PC-3 (cell line): ENCODE data around the gene HNRNPC. TPM values are rescaled to one million over a fixed set of nuclear protein-coding genes. Genes with fewer than 3 reads are reported as not detected.

ENCODE experiments used
- ATAC-seq: fragments of 200-7000 bp; cut with Tn5 transposase; 2 replicates; pipeline ENCODE4 v1.9.1; 2020; ENCODE audit warnings: mild to moderate bottlenecking, moderate library complexity
- BruUV-seq: library from RNA; stranded (reverse); fragments of 400-500 nt; replicated peaks from 2 replicates; lab custom pipeline; 2021; lab: Mats Ljungman, UMichigan
- CTCF ChIA-PET: fragments of 300-600 bp; sonication (Branson Sonifier 250); formaldehyde crosslinking; loops from one replicate; lab custom pipeline; 2022; ENCODE audit warnings: antibody characterized with exemption; lab: Charles Lee
- POLR2A ChIA-PET: fragments of 300-600 bp; sonication (Branson Sonifier 250); formaldehyde crosslinking; loops from one replicate; lab custom pipeline; 2022; ENCODE audit warnings: antibody characterized with exemption; ENCODE audit not compliant: unreplicated experiment; lab: Charles Lee
- DNase-seq: peaks from one replicate; pipeline ENCODE4 v3.0.0-alpha.2; 2015
- H2AFZ ChIP-seq: fragments of 300-600 bp; sonication (generic); 2 replicates; pipeline ENCODE4 v1.6.0; 2016; ENCODE audit warnings: antibody characterized with exemption, low read length
- H3F3A ChIP-seq: fragments of 300-600 bp; sonication (generic); one replicate; pipeline ENCODE4 v1.6.0; 2017; ENCODE audit warnings: antibody characterized with exemption, low read length, control low read depth, mild to moderate bottlenecking; ENCODE audit not compliant: unreplicated experiment
- H3K27ac ChIP-seq: fragments of 300-600 bp; sonication (generic); 2 replicates; pipeline ENCODE4 v1.5.1; 2016; ENCODE audit warnings: mild to moderate bottlenecking, low read length
- H3K27me3 ChIP-seq: fragments of 300-600 bp; sonication (generic); 2 replicates; pipeline ENCODE4 v1.6.1; 2016; ENCODE audit warnings: low read length, mixed read lengths
- H3K36me3 ChIP-seq: fragments of 300-600 bp; sonication (generic); 2 replicates; pipeline ENCODE4 v1.6.1; 2016; ENCODE audit warnings: low read depth, mixed run types, low read length, mixed read lengths
- H3K4me1 ChIP-seq: fragments of 300-600 bp; sonication (generic); 2 replicates; pipeline ENCODE4 v1.5.1; 2016; ENCODE audit warnings: low read length; ENCODE audit not compliant: insufficient read depth
- H3K4me2 ChIP-seq: fragments of 300-600 bp; sonication (generic); 2 replicates; pipeline ENCODE4 v1.6.0; 2016; ENCODE audit warnings: low read length
- H3K4me3 ChIP-seq: fragments of 300-600 bp; sonication (generic); 2 replicates; pipeline ENCODE4 v1.5.1; 2016; ENCODE audit warnings: mild to moderate bottlenecking, low read length, mixed read lengths
- H3K79me2 ChIP-seq: fragments of 300-600 bp; sonication (generic); 2 replicates; pipeline ENCODE4 v1.6.1; 2017; ENCODE audit warnings: low read length, mixed read lengths
- H3K9ac ChIP-seq: fragments of 300-600 bp; sonication (generic); 2 replicates; pipeline ENCODE4 v1.6.0; 2016; ENCODE audit warnings: mild to moderate bottlenecking, low read length
- H3K9me2 ChIP-seq: fragments of 300-600 bp; sonication (generic); replicated peaks from 2 replicates; pipeline ENCODE4 v1.6.1; 2016; ENCODE audit warnings: mixed run types, low read length, mixed read lengths
- H3K9me3 ChIP-seq: fragments of 300-600 bp; sonication (generic); 2 replicates; pipeline ENCODE4 v1.6.1; 2016; ENCODE audit warnings: low read length, mixed read lengths
- H4K20me1 ChIP-seq: fragments of 300-600 bp; sonication (generic); 2 replicates; pipeline ENCODE4 v1.6.1; 2016; ENCODE audit warnings: low read length, mixed read lengths
- EZH2 ChIP-seq: fragments of 300-600 bp; sonication (generic); IDR thresholded peaks from one replicate; pipeline ENCODE4 v1.6.1; 2017; ENCODE audit warnings: antibody characterized with exemption, mild to moderate bottlenecking, low read length; ENCODE audit not compliant: unreplicated experiment
- EZH2phosphoT487 ChIP-seq: fragments of 300-600 bp; sonication (generic); IDR thresholded peaks from 2 replicates; pipeline ENCODE4 v1.6.1; 2018; ENCODE audit warnings: mild to moderate bottlenecking, antibody characterized with exemption, low read length, borderline replicate concordance
- intact Hi-C: fragments of 100-400 bp; cut with micrococcal nuclease; formaldehyde crosslinking; loops from 2 replicates; pipeline ENCODE4 v1.9.0; 2023
- total RNA-seq: library from RNA; depleted of rRNA; stranded (reverse); fragments of >200 nt; gene quantifications from 2 replicates; pipeline ENCODE4 v1.2.3, GENCODE V29; 2014
- TF ChIP-seq, protein P1 (sequence below): fragments of 300-600 bp; sonication (generic); conservative IDR thresholded peaks from 2 replicates; pipeline ENCODE4 v1.5.1; 2017; ENCODE audit warnings: antibody characterized with exemption, low read depth, mild to moderate bottlenecking, low read length

Gene HNRNPC
- total RNA-seq, 1 experiment from 2014 or later = 682 TPM

DNA sequence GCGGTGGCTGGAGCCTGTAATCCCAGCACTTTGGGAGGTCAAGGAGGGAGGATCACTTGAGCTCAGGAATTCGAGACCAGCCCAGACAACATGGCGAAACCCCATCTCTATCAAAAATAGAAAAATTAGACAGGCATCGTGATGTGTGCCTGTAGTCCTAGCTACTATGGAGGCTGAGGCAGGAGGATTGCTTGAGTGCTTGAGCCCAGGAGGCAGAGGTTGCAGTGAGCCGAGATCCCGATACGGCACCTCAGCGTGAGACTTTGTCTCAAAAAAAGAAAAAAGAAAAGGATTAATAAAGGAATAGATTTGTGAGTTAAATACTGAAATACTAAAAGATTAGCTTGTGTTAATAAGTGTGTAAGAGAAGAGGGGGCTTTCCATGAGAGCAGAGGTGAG lies 40.0 kb upstream of the HNRNPC start:
- Histone ChIP-seq H2AFZ (peak overlapping the region; percentile 78), H3K4me2 (peak overlapping the region; percentile 36), H3K79me2 (no peaks in the 10 kb centered on the region), H3F3A (no peaks in the 10 kb centered on the region), H3K4me1 (peaks cover 15% of the 10 kb centered on the region), H3K36me3 (no peaks in the 10 kb centered on the region), H4K20me1 (no peaks in the 10 kb centered on the region), H3K4me3 (no peak overlapping the region; the same call in 1 of the 2 replicates), H3K27ac (peak overlapping the region; percentile 28), H3K27me3 (no peaks in the 10 kb centered on the region), H3K9me3 (no peaks in the 10 kb centered on the region), H3K9me2 (no peaks in the 10 kb centered on the region), H3K9ac (peak overlapping the region; percentile 39)
- POLR2A ChIA-PET = no interaction called here
- BruUV-seq = no TSS peak
- DNase-seq (no peak), ATAC-seq (no peak)
- intact Hi-C loops = no loop called here
- TF ChIP-seq, protein P1, sequence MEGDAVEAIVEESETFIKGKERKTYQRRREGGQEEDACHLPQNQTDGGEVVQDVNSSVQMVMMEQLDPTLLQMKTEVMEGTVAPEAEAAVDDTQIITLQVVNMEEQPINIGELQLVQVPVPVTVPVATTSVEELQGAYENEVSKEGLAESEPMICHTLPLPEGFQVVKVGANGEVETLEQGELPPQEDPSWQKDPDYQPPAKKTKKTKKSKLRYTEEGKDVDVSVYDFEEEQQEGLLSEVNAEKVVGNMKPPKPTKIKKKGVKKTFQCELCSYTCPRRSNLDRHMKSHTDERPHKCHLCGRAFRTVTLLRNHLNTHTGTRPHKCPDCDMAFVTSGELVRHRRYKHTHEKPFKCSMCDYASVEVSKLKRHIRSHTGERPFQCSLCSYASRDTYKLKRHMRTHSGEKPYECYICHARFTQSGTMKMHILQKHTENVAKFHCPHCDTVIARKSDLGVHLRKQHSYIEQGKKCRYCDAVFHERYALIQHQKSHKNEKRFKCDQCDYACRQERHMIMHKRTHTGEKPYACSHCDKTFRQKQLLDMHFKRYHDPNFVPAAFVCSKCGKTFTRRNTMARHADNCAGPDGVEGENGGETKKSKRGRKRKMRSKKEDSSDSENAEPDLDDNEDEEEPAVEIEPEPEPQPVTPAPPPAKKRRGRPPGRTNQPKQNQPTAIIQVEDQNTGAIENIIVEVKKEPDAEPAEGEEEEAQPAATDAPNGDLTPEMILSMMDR = no peak
- CTCF ChIA-PET = no interaction called here

DNA sequence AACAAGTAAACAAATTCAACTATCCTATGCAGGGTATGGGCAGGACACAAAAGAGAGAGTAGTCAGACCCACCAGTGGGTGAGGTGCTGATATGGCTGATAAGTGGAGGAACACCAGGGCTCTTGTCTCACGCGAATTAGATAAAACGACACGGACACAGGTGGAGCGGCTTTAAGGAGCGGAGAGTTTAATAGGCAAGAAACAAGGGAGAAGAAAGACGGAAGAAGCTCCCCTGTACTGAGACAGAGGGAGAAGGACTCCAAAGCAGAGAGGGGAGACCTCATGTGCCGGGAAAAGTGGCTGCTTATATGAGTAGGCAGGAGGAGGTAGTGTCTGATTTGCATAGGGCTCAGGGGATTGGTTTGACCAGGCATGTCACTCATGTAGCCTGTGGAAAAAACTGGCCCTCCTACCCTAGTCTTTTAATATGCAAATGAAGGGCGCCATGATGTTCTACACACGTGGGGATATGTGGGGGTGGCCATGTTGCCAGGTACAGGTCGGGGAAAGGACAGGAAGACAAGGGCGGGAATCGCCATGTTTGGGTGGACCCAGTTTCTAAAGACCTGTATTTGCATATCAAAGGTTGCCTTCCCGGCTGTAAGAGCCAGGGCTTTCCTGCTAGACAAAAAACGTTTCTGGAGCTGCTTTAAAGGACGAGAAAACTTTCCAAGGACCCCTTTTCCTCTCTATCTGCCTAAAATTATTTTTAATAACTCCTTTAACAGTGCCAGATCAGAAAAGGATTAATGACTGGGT lies 39.4 kb upstream of the HNRNPC start:
- H3K9me3 ChIP-seq = no peaks in the 10 kb centered on the region
- H3K4me3 ChIP-seq = no peak overlapping the region; the same call in 1 of the 2 replicates
- H2AFZ ChIP-seq = peak overlapping the region; percentile 78
- H3K4me1 ChIP-seq = peaks cover 15% of the 10 kb centered on the region
- TF ChIP-seq EZH2 = no peak
- no peak for TF ChIP-seq EZH2phosphoT487
- TF ChIP-seq, protein P1 = no peak
- H3K36me3 ChIP-seq = no peaks in the 10 kb centered on the region
- ChIA-PET CTCF (no interaction called here), POLR2A (no interaction called here)
- no peaks in the 10 kb centered on the region for H4K20me1 ChIP-seq
- H3K79me2 ChIP-seq = no peaks in the 10 kb centered on the region
- no peaks in the 10 kb centered on the region for H3F3A ChIP-seq
- no peaks in the 10 kb centered on the region for H3K27me3 ChIP-seq
- BruUV-seq = no TSS peak
- peak; percentile 55 for ATAC-seq
- intact Hi-C loops = no loop called here
- peak overlapping the region; percentile 40 for H3K27ac ChIP-seq
- DNase-seq = peak; percentile 81
- H3K9ac ChIP-seq = peak overlapping the region; percentile 39
- no peaks in the 10 kb centered on the region for H3K9me2 ChIP-seq
- peak overlapping the region; percentile 69 for H3K4me2 ChIP-seq

DNA sequence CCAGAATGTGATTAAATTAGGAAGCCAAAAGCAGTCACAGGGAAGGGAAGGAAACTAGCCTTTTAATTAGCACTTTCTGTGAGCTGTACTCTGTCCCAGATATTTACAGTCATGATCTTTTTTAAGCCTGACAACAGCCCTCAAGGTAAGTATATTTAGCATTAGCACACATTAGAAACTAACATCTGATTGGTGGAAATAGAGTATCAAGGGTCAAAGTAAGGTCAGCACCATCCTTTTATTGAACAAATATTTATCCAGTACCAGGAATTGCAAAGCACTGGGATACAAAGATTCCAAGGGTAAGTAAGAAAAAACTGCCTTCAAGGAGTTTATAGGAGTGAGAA lies 38.9 kb upstream of the HNRNPC start:
- no TSS peak for BruUV-seq
- Histone ChIP-seq H3K9me3 (no peaks in the 10 kb centered on the region), H3K79me2 (no peaks in the 10 kb centered on the region), H3F3A (no peaks in the 10 kb centered on the region), H3K9ac (no peak overlapping the region), H3K27me3 (no peaks in the 10 kb centered on the region), H3K4me1 (peaks cover 15% of the 10 kb centered on the region), H4K20me1 (no peaks in the 10 kb centered on the region), H3K9me2 (no peaks in the 10 kb centered on the region), H2AFZ (peak overlapping the region; percentile 78), H3K27ac (peak overlapping the region; percentile 40), H3K4me2 (peak overlapping the region; percentile 69), H3K36me3 (no peaks in the 10 kb centered on the region), H3K4me3 (no peak overlapping the region)
- ChIA-PET CTCF (no interaction called here), POLR2A (no interaction called here)
- TF ChIP-seq EZH2 = no peak
- TF ChIP-seq EZH2phosphoT487 = no peak
- TF ChIP-seq, protein P1 = no peak
- intact Hi-C loops = no loop called here
- ATAC-seq = no peak
- DNase-seq = peak; percentile 12
